ENCODE results near the gene CISH.

CISH gene

DNA sequence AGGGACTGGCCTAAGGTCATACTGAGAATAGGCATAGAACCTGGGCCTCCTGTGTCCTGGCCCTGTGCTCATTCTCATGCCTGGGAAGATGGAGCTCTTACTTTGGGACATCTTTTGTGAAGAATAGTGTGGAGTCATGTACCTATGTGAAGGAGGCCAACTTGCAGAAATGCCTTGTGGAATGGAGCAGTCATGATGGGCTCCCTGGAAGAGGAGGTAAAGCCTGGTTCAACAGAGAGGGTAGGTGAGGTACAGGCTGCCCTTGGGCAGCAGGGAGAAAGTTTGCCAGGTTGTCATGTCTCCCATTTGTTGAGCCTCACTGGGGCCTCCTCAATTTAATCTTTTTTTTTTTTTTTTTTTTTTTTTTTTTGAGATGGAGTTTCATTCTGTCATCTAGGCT lies 23.5 kb upstream of the CISH start:
- no peak for DNase-seq (ENCODE audit: low spot score)

DNA sequence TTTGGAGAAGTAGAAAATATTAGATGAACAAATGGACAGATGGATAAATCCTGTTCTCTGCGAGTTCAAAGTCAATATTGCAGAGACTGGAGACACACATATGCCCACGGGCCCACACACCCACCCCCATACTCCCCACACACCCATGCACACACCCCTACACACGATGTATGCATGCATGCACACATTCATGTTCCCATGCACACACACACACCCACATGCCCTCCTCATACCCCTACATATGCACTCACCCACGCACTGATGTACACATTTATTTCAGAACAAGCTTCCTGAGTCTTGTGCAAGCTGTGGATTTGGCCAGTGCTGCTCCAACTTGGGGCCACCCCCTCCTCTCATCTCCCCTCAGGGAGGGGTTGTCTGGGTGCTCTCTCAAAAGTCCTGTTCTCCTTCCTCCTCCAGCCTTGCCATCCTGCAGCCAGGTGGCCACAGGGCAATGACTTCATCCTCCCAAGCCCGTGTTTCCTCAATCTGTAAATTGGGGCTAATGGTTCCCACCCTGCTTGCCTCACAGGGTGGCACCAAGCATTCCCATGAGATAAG lies 21.7 kb upstream of the CISH start:
- no peak for DNase-seq (ENCODE audit: low spot score)

DNA sequence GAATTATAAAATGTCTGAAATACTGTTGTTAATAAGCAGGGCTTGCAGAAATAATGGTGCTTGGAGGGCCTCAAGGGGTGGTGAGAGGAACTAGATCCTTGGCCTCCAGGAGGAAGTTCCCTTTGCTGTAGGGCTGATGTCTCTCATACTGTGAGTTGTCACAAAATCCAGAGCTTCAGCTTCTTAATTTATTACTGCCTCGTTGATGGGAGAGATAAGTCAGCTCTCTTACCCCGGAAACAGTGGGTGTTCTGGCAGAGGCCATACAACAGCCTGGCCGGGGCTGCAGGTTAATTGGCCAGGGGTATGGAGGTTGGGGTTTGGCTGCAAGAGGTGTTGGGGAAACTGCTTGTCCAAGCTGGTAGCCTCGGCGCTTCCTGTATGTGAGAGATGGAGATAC lies 20.9 kb upstream of the CISH start:
- no peak for DNase-seq (ENCODE audit: low spot score)

DNA sequence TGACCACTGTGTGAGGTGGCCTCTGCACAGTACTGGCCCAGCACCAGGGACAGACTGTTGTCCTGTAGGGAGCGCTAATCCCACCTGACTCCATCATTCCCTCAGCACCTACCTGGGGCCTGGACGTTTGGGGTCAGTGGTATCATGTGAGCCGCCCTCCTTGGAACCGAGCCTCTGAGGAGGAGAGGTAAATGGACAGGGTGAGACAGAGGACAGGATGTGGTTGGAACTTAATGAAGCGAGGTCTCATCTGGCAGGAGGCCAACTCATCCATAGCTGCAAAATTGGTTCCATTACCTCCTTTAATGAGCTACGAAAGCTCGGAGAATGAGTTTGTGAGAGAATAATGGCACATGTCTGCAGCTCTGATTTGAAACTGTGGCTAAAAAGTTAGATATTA lies 19.3 kb upstream of the CISH start:
- no peak for DNase-seq (ENCODE audit: low spot score)

DNA sequence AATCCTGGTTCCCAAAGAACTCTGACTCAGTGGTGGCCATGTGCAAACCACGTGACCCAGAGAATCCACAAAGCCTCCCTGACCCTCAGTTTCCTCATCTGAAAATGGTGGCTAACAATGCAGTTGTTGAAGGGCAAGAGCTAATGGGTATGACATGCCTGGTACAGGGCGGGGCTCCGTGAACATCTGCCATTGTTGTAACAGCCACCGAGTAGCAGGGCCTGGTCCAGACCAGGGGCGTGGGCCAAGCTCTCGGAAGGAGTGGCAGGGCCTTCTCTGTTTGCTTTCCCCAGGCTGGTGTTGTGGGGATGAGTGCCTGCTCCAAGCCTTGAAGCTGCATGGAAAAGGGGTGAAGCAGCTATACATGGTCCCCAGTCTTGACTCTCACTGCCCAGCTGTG lies 18.8 kb upstream of the CISH start:
- no peak for DNase-seq (ENCODE audit: low spot score)

DNA sequence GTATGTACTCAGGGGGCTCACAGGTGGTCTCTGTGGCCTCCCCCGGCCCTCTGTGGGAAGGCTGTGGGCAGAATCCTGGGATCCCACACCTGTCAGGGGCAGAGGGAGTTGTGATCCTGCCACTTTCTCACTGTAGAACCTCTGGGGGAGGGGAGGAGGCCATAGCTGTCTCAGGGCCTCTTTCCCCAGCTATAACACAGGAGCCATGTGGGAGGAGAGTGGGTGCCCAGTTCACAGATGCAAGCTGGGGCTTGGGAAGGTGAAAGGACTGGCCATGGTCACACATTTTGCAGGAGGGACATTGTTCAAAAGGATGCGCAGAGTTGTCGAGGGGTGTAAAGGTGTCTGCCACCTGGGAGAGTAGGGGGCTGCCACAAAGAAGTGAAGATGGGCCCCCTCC lies 17.0 kb upstream of the CISH start:
- DNase-seq (ENCODE audit: low spot score): no peak

DNA sequence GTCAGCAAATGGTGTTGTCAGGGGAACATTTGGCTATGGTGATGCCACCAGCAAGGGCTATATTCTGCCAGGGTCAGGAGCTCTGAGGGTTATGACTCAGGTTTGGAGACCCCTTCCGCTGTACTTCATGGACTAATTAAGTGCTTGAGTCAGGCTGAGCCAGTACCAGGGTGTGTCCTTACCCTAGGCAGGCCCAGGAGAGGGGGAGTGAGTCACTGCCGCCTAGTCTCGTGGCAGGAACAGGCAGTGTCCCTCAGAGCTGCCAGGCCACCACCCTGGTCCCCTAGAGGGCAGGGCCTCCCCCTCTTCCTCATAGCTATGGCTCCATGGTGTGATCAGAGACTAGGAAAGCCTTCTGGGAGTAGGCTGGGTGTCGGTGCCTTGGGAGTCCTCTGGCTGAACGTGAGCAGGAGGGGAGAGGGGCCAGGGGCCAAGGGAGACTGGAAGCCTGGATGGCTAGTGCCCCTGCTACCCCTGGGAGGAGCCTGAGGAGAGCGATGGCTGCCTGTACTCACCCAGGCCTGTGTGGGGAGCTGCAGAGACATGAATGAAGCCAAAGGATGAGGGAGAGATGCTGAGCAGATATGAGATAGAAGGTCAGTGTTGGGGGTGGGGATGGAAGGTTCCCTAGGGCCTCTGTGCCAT lies 16.0 kb upstream of the CISH start:
- no peak for DNase-seq (ENCODE audit: low spot score)

DNA sequence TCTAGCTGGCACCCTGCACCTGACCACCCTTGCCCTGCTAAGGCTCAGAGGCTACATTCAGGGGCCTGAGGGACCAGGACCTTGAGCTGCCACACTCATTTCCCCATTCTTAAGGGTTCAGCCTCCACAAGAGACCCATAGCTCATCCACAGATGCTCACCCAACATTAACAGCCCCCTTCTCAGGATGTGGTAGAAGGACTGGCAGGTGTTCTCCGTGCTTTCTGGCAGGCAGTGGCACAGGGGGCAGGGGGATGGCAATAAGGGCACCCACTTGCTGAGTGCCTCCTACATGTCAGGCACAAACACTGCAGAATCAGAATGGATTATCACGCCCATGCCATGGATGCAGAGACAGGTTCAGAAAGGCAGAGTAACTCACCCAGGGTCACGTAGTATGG lies 14.8 kb upstream of the CISH start:
- no peak for DNase-seq (ENCODE audit: low spot score)

DNA sequence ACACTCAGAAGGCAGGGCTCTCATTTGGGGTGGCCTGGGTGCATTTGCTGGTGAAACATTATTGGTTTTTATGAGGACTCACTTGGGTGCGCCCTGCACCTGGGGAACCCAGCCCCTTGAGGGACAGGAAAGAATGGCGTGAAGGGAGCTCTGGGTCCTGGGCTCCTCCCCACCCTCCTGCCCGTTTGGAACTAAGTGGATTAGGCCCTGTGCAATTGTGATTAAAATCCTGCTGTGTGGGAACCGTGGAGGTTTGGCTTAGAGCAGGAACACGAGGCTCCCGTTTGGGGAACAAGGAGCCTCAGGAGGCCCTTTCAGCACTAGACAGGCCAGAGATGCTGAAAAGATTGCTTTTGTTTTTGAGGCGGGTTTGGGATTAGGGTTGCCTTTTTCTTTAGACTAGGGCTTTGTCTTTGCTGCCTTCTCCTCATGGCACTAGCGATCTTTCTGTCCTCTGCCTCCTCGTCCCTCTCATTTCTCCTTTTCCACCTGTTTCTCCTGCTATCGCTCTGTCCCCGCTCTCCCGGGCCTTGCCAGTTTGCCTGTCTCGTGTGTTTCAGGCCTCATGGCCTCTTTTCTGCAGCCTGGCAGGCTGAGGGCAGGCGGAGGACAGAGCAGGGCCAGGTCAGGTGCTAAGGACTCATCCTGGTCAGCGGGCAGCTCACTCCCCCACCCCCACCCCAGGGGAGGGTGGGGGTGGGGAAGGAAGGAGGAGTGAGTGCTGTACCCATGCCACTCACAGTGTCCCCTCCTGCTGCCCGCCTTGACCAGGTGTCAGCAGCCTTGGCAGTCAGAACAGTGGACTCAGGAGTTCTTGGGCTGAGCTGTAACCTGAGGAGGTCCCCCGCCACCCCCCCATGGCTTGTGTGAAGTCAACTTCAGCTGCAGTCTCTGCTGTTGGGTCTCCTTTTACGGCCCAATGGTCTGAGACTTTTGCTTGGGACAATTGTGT lies 13.9 kb upstream of the CISH start:
- no peak for DNase-seq (ENCODE audit: low spot score)

DNA sequence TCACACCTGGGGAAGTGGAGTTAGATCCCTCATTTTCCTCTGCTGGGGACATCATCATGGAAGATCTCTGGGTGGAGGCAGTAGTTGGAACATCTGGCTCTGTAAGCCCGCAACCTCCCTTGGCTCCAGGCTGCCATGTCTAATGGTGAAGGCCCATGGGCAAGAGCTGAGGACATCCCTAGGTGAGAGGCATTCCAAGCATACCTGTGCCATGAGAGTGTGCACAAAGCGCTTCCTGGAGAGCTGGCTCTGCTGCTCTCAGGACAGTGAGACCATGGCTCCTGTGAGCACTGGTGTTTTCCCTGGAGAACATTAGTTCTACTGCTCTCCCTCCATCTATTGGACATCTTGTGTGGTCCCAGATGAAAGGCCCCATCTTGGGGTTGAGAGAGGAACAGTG lies 13.1 kb upstream of the CISH start:
- no peak for DNase-seq (ENCODE audit: low spot score)

DNA sequence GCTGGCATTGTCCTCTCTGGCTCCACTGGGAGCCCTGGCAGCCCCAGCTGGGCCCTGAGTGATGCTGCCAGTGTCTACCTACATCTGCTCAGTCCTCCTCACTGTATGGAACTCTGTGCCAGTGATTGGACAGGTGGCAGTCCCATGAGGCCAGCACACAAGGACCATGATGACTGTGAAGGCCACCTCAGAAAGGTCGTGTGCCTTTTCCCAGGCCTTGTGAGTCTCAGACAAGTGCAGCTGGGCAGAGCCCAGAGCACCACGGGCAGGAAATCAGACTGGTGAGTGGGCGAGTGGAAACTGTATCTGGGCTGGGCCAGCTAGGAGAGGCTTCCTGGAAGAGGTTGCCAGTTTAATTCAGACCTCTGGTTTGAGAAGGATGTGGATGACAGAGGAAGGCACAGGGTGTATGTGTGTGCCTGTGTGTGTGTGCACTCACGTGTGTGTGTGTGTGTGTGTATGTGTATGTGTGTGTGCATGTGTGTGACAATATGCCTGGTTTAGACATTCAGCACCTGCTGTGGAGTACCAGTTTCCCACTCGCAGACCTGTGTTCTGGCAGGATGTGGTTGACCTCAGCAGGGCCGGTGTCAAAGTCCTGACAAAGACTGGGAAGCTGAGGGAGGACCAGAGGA lies 12.4 kb upstream of the CISH start:
- DNase-seq (ENCODE audit: low spot score): no peak

DNA sequence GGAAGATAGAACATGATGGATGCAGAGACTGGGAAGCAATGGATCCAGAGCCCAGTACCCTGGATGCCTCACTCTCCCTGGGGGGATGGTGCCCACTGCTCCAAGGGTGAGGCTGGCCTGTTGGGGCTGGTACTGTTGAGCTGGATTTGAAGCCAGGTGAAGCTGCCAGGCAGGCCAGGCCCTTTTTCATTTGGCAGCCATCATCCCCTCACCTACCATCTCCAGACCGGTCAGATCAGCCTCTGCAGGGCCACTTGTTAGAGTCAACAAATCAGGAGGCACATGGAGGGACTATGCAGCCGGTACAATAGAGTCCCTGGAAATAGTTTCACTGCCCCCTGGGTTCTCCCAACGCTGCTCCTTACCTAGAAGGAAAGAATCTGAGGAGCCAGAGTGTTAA lies 11.3 kb upstream of the CISH start:
- DNase-seq (ENCODE audit: low spot score): no peak

DNA sequence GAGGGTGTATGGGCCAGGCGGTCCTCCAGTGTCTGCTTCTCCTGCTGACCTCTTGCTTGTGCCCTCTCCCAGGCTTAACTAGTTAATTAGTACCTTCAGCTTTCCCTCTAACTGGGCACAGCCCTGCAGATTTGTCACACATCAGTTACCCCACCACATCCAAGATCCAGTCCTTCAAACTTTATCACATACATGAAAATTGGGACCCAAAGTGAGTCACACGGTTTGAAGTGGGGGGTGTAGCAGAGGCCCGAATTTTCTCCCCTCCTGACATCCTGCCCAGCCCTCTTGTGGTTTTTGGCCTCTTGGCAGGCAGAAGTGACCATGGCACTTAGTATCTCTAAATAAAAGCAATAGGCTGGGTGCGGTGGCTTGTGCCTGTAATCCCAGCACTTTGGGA lies 9.2 kb upstream of the CISH start:
- DNase-seq (ENCODE audit: low spot score): no peak

DNA sequence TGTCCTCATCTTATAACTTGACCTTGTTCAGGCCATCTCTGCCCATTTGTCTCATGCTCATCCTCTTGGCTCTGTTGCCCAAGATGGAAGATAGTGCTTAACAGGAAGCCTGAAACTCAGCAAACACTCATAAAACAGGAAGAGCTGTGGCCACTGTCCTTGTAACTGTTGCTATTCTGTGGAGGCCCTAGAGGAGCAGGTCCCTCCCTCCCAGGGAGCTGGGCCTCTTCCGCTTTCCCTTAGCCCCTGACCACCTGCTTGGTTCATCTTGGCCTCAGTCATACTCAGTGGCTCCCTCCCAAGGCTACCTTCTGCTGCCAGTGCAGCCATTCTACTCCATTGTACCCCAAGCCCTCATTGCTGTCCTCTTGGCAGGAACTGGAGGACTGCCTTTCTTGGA lies 8.8 kb upstream of the CISH start:
- no peak for DNase-seq (ENCODE audit: low spot score)

DNA sequence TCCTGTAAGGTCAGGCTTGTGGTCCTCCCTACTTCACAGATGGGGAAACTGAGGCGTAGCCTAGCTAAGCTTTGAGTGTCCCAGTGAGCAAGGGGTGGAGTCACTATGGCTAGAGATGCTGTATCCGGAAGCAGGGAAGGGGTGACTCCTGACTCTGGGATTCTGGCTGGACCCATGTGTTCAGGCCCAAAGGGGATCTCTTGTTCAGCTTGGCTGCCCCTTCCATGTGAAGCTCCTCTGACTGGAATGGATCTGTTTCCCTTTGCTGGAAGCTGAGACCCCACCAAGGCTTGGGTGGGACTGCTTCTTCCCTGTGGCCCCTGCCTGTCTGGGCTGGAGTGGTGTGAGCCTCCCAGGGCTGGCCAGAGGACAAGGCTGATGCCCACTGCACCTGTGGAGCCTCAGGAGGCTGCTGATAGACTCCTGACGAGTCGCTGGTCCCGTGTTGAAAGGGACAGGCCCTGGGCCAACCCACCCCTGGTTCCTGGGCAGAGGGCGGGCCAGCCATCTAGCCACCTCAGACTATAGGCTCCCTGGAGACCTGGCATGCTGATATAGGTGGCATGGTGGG lies 6.4 kb upstream of the CISH start:
- DNase-seq (ENCODE audit: low spot score): no peak

DNA sequence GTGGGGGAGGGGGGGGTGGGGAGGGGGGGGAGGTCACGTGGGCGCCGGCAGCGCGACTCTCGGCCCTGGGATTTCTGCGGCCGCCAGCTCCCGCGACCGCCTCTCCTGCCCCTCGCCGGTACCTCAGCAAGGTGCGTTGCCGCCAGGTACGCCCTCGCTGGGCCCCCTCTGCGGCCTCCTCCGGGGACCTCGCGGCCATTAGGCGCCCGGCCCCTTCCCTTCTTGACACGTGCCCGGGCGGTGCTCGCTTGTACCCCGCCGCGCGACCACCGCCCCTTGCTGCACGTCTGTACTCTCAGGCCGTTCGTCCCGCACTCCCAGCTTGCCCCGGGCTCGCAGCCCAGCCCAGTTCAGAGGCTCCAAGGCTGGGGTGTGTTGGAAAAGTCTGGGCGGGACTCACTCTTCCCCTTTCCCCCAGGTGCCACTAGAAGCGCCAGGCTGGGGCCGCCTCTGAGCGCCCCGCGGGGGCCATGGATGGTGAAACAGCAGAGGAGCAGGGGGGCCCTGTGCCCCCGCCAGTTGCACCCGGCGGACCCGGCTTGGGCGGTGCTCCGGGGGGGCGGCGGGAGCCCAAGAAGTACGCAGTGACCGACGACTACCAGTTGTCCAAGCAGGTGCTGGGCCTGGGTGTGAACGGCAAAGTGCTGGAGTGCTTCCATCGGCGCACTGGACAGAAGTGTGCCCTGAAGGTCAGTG lies 5.7 kb upstream of the CISH start, which contains the start of gene MAPKAPK3:
TSS of gene MAPKAPK3 (plus strand) at position 56 of the 696 bp plus-strand sequence. CDS start at position 471, 415 bp downstream.
- peak; percentile 41 for DNase-seq (ENCODE audit: low spot score)

DNA sequence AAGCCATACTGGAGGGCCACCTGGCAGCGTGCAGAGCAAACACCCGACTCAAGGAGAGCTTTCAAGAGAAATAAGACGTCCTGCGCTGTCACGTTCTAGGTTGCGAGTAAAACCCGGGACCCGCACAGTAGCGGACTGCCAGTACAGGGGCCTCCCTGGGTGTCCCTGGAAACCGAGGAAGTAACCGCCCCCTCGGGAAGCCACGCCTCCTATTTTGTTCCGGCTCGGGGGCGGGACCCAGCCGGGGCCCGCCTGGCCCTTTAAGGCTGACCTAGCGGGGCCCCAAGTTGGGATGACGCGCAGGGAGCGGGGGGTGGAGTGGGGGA lies 5.2 kb upstream of the CISH start:
- peak; percentile 95 for DNase-seq (ENCODE audit: low spot score)

DNA sequence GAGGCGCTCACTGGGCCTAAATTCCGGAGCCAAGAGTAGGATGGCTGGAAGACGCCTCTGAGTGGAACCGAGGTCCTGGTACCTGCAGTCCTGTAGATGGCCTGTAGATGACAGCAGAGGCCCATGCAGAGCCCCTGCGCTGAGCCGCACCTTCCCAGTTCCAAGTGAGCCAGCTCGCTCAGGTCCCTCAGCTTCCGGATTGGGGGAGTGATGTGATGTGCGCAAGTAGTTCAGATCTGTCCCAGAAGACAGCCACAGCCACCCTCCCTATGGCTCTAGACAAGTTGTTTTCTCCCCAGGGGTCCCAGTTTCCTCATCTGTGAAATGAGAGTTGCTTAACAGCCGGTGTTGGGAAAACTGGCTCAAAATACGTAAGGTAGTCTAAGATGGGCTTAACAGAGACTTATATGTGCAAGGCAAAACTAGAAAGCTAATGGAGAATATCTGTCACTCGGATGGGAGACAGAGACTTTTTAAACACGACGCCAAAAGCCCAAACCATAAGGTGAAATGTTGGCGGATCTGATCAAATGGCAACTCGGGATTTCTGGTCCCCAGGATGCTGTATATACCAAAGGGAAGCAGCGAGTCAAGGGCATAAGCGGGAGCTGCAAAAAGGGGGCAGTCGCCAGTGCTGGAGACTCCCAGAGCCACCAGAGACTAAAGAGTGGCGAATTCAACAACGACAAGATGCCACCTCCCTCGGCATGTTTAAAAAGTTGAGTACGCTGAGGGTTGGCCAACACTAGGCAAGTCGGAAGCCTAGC lies 4.6 kb upstream of the CISH start:
- DNase-seq (ENCODE audit: low spot score): peak; percentile 88

DNA sequence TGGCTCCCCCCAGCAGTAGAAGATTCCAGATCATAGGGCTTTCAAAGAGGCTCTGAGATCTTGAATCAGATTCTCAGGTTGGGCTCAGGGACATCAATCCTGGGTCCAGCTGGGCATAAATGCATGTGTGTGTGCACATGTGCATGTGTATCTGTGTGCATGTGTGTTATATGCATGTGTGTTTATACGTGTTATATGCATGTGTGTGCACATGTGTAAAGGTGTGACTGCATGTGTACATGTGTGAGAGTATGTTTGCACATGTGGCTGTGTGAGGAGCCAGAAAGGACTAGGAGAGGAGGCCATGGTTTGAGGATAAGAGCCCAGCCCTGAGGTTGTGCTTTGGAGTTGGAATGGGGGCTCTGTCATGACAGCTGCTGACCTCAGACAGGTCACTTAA lies 3.6 kb upstream of the CISH start:
- DNase-seq (ENCODE audit: low spot score): no peak

DNA sequence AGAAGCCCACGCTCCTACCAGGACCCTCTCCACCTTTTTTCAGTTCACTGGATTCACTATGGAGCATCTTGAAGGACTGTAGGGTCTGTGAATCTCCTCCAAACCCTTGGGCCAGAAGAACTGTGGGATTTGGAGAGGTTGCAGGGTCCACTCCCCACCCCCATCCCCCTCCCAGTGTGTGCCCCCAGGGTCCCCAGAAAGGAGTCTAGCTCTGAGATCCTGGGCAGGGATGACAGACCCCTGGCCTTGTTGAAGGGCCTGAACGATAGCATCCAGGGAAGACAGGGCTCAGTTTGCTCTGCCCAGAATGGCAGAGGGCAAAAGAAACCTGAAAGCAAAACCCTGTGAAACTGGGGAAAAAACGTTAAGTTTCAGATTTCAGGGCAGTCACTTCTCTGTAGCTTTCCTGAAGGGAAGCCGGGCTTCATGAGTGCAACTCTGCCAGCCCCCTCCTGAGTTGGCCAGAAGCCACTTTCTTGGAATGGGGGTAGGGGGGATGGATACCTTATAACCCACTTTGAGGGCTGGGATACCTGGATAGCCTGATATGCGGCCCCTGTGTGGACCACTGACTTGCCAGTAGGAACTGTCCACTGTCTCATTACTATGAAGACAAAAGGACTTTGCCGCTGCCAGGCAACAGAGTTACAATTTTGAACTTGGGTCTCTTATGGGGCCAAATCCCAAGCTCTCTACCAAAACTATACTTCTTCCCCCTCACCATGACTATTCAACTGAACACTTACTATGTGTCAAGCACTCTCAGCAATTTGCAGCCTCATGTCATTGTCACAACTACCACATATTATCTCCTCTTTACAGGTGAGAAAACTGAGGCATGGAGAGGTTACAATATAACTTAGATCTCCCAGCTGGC lies 1.6 kb upstream of the CISH start:
- DNase-seq (ENCODE audit: low spot score): no peak
